ENCODE data around the gene PMAIP1. TPM values are rescaled to one million over a fixed set of nuclear protein-coding genes. Genes with fewer than 3 reads are reported as not detected.

Gene PMAIP1
- total RNA-seq, 6 experiments from 2014 or later, result 0.18 to 0.55 (median 0.37) TPM; not detected in 1

DNA sequence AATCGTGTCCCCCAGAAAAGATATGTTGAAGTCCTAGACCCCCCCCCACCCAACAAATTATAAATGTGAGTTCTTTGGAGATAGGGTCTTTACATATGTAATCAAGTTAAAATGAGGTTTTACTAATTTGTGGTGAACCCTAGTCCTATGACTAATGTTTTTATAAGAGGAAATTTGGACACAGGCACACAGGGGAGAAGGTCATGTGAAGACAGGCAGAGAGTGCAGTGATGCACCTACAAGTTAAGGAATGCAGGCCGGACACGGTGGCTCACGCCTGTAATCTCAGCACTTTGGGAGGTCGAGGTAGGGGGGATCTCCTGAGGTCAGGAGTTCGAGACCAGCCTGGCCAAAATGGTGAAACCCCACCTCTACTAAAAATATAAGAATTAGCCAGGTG lies 5.8 kb upstream of the PMAIP1 start:
- no peaks in the 10 kb centered on the region for H3K27me3 ChIP-seq
- no peaks in the 10 kb centered on the region for H3K9me3 ChIP-seq
- 80% methylated on average over 4 of the region's 6 CpGs for WGBS (ENCODE audit: insufficient coverage, low coverage, low lambda C conversion rate, missing lambda C conversion rate)
- H3K27ac ChIP-seq, result no peak overlapping the region
- DNase-seq (no peak), ATAC-seq (no peak)
- no peaks in the 10 kb centered on the region for H3K4me1 ChIP-seq
- TF ChIP-seq, protein P1, sequence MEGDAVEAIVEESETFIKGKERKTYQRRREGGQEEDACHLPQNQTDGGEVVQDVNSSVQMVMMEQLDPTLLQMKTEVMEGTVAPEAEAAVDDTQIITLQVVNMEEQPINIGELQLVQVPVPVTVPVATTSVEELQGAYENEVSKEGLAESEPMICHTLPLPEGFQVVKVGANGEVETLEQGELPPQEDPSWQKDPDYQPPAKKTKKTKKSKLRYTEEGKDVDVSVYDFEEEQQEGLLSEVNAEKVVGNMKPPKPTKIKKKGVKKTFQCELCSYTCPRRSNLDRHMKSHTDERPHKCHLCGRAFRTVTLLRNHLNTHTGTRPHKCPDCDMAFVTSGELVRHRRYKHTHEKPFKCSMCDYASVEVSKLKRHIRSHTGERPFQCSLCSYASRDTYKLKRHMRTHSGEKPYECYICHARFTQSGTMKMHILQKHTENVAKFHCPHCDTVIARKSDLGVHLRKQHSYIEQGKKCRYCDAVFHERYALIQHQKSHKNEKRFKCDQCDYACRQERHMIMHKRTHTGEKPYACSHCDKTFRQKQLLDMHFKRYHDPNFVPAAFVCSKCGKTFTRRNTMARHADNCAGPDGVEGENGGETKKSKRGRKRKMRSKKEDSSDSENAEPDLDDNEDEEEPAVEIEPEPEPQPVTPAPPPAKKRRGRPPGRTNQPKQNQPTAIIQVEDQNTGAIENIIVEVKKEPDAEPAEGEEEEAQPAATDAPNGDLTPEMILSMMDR (IDR thresholded peaks at IDR 0.05), result no peak
- TF ChIP-seq POLR2A (IDR thresholded peaks at IDR 0.05), result no peak
- intact Hi-C loops (cut with DNase I), result no loop called here
- no peaks in the 10 kb centered on the region for H3K36me3 ChIP-seq
- no peak overlapping the region for H3K4me3 ChIP-seq

DNA sequence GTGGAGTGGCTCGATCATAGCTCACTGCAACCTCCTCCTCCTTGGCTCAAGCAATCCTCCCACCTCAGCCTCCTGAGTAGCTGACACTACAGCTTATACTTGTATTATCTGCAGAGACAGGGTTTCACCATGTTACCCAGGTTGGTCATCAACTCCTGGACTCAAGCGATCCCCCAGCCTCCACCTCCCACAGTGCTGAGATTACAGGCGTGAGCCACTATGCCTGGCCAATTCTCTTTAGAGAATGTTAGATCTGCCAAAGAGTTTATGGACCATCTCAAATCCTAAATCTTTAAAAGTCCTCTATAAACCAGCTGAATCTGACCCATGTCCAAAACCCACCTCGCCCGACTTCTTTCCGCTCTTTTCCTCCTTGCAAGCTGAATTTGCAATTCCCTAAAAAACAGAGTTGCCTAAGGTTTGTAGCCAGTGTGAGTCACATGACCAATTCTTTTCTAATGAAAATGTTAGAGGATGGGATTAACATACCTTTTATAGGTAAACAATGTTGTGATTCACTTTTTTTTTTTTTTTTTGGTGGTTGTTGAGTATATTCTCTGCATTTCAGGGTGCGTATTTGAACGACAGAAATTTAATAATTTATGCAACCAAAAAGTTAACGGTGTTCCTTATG lies 2.4 kb upstream of the PMAIP1 start:
- TF ChIP-seq, protein P1 (IDR thresholded peaks at IDR 0.05), result no peak
- TF ChIP-seq POLR2A (IDR thresholded peaks at IDR 0.05), result no peak
- 53% methylated on average over 9 of the region's 9 CpGs for WGBS (ENCODE audit: insufficient coverage, low coverage, low lambda C conversion rate, missing lambda C conversion rate)
- DNase-seq, result no peak

DNA sequence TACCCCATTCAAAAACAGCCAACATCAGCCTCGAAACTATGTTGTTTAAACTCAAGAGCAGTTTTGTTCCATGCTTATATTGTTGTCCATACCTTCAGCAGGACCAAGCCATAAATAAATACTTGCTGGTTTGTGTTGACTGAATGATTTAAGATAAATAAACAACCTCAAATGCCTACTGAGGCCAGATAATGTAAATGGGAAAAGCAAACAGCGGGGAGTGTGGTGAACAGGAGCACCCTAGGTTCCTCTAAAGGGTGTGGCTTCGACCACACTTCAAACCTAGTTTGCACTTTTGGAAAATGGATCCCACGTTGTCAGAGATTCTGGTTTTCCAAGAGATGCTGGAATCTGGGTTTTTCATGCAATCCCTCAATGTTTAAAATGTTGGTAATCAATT lies 1.7 kb upstream of the PMAIP1 start:
- Histone ChIP-seq H3K9me3 (no peaks in the 10 kb centered on the region), H3K4me1 (peaks cover 0 to 11% (median 0%) of the 10 kb centered on the region in 4 donors), H3K27me3 (no peaks in the 10 kb centered on the region), H3K36me3 (no peaks in the 10 kb centered on the region), H3K27ac (no peak overlapping the region), H3K4me3 (no peak overlapping the region)
- TF ChIP-seq, protein P1 (IDR thresholded peaks at IDR 0.05), result no peak
- TF ChIP-seq POLR2A (IDR thresholded peaks at IDR 0.05), result no peak
- intact Hi-C loops (cut with DNase I), result no loop called here
- no peak for DNase-seq
- WGBS (ENCODE audit: insufficient coverage, low coverage, low lambda C conversion rate, missing lambda C conversion rate), result 46% methylated on average over 3 of the region's 4 CpGs
- no peak for ATAC-seq

More for the DNA sequence above, 2.4 kb upstream of the PMAIP1 start:
- Histone ChIP-seq H3K9me3 (no peaks in the 10 kb centered on the region), H3K4me1 (peaks cover 0 to 11% (median 0%) of the 10 kb centered on the region in 4 donors), H3K4me3 (no peak overlapping the region), H3K36me3 (no peaks in the 10 kb centered on the region), H3K27ac (no peak overlapping the region), H3K27me3 (no peaks in the 10 kb centered on the region)
- intact Hi-C loops (cut with DNase I), result no loop called here
- ATAC-seq, result no peak

DNA sequence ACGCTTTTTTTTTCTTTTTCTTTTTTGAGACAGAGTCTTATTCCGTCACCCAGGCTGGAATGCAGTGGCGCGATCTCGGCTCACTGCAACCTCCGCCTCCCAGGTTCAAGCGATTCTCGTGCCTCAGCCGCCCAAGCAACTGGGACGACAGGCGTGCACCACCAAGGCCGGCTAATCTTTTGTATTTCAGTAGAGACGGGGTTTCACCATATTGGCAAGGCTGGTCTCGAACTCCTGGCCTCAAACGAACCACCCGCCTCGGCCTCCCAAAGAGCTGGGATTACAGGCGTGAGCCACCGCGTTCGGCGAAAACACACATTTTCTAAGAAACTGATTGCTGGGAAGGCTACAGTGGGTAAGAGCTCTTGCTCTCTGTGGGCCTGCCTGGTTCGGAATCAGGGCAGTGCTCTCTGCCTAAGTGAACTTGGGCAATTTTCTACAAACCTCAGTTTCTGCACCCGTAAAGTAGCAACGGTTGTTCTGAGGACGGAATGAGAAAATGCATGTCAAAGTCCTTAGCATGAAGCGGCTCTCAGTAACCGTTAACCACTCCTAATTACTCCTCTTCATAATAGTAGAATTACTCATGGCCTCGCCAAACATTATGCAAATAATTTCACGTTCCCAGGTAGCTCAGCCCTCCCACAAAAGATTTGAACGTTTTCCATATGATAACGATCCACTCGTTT lies 1.0 kb upstream of the PMAIP1 start:
- Histone ChIP-seq H3K27me3 (no peaks in the 10 kb centered on the region), H3K4me1 (peaks cover 0 to 11% (median 0%) of the 10 kb centered on the region in 4 donors), H3K9me3 (no peaks in the 10 kb centered on the region), H3K27ac (peak overlapping the region; percentile 39 to 73 (median 65)), H3K4me3 (peak overlapping the region; percentile 49 to 59 (median 54)), H3K36me3 (no peaks in the 10 kb centered on the region)
- 35% methylated on average over 33 of the region's 33 CpGs for WGBS (ENCODE audit: insufficient coverage, low coverage, low lambda C conversion rate, missing lambda C conversion rate)
- TF ChIP-seq, protein P1 (IDR thresholded peaks at IDR 0.05), result no peak
- no peak for TF ChIP-seq POLR2A (IDR thresholded peaks at IDR 0.05)
- ATAC-seq, result no peak
- DNase-seq, result peak in 1 of 3 donors; percentile 33
- intact Hi-C loops (cut with DNase I), result no loop called here
